ENCODE measurements around the gene SSTR3. TPM values are rescaled to one million over a fixed set of nuclear protein-coding genes. Genes with fewer than 3 reads are reported as not detected.

The SSTR3 gene
- total RNA-seq, 2 experiments from 2014 or later, result 3.5 to 3.6 TPM

DNA sequence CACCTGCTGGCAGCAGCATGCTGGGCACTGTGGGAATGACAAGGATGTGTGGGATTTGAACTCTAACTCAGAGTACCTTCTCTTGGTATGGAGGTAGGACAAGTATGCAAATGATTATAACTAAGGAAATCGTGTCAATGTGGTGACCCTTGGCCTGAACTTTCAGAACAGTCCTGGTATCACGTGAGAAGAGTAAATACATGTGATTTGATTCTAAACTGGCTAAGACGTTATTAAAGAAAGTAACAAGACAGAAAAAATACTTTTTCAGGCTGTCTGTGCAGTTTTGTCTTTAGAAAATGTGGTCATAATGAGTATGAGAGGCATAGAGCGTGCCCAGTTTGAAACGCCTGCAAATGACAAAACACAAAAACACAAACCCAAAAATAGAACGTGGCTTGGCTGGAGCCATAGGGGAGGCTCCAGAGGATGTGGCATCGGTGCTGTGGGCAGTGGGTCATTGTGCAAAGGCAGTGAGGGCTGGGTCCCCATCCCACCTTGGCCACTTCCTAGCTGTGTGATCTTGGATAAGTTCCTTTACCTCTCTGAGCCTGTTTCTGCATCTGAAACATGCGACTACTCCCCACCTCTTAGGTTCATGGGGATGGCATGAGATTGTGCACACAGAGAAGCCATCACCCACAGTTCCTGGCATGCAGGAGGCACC, 44.2 kb downstream of the SSTR3 start:
- DNase-seq (peak; percentile 66), ATAC-seq (no peak)
- Mint-ChIP-seq H3K4me1 (ENCODE audit: low read depth) (peaks cover 83% of the 10 kb centered on the region), H3K27me3 (ENCODE audit: low read depth) (no peaks in the 10 kb centered on the region), H3K36me3 (ENCODE audit: low read depth) (peaks cover 28% of the 10 kb centered on the region), H3K4me3 (peak overlapping the region; percentile 83), H3K27ac (peak overlapping the region; percentile 96), H3K9me3 (ENCODE audit: insufficient read depth) (no peaks in the 10 kb centered on the region)
- CTCF ChIA-PET, result interaction anchor here (1.1 to 9.5 kb wide), 5 partner anchors 15 to 47 kb away, joined by 4 to 280 read pairs (median 35); partner anchors contain the start of genes C1QTNF6 and IL2RB
- POLR2A ChIA-PET, result interaction anchor here (0.9 to 4.5 kb wide), 3 partner anchors 26 to 74 kb away, joined by 3 to 34 read pairs (median 16); no protein-coding TSS in a partner anchor

DNA sequence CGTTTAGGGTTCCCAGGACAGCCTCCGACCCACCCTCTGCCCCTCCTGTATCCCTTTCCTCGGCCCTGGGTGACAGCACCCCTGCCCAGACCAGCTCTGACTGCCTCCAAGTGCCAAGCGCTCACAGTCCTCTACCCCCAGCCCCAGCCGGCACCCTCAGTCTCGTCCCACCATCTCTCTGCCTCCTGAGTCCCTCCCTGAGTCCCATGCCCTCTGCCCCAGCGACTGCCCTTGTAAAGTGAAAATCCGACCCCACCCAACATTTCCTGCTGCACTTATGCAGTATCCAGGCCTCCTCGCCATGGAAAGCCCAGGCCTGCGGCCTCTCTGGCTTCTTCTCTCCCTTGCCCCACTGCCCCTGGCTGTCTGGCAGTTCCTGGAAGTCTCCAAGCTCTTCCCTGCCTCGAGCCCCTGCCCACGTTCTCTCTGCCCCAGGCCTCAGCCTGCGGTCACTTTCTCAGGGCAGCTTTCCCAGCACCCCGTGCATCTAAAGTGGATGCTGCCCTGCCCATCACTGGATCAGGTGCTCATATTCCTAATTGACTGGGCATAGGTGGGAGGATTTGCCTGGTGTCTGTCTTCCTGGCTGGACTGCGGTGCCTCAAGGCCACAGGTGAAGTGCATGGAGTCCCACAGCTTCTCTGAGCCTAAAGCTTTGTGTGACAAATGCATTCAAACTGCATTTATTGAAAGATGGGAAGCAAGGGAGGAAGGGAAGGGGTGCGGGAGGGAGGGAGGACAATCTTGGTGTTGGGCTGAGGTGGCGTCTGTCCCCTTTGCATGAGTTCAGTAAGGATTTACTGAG, 44.9 kb downstream of the SSTR3 start:
- no peak for DNase-seq
- no peaks in the 10 kb centered on the region for H3K9me3 Mint-ChIP-seq (ENCODE audit: insufficient read depth)

DNA sequence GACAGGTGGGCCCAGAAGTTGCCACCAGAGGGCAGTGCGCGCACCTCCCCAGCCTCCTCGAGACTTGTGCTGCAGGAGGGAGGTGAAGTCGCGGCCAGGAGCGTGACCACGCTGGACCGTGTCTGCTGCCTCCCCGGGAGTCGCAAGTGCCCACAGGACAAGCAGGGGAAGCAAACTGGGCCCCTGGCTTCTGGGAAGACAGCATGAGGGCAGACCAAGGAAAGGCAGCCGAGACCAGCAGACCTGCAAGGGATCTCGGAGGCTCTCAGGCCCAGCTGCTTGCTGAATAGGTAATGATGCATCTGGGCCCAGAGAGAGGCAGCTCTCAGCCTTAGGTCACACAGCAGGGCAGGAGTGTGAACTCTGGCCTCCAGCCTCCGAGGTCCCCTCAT, 45.6 kb downstream of the SSTR3 start:
- H3K27me3 Mint-ChIP-seq (ENCODE audit: low read depth), result no peaks in the 10 kb centered on the region
- peak overlapping the region; percentile 83 for H3K4me3 Mint-ChIP-seq
- ChIA-PET POLR2A (interaction anchor here (0.6 to 7.1 kb wide), 9 partner anchors 9 to 87 kb away, joined by 3 to 67 read pairs (median 8); partner anchors contain the start of gene IL2RB), CTCF (interaction anchor here (0.7 to 9.5 kb wide), 19 partner anchors 10 to 115 kb away, joined by 3 to 280 read pairs (median 8); partner anchors contain the start of genes C1QTNF6, IL2RB, KCTD17 and RAC2)
- H3K36me3 Mint-ChIP-seq (ENCODE audit: low read depth), result peaks cover 21% of the 10 kb centered on the region
- H3K4me1 Mint-ChIP-seq (ENCODE audit: low read depth), result peaks cover 93% of the 10 kb centered on the region
- ATAC-seq (peak; percentile 48), DNase-seq (peak; percentile 92)
- peak overlapping the region; percentile 96 for H3K27ac Mint-ChIP-seq
- H3K9me3 Mint-ChIP-seq (ENCODE audit: insufficient read depth), result no peaks in the 10 kb centered on the region

More for the DNA sequence above, 44.9 kb downstream of the SSTR3 start:
- Mint-ChIP-seq H3K27me3 (ENCODE audit: low read depth) (no peaks in the 10 kb centered on the region), H3K4me3 (peak overlapping the region; percentile 83), H3K27ac (peak overlapping the region; percentile 96), H3K36me3 (ENCODE audit: low read depth) (peaks cover 23% of the 10 kb centered on the region), H3K4me1 (ENCODE audit: low read depth) (peaks cover 86% of the 10 kb centered on the region)
- ChIA-PET CTCF (interaction anchor here (0.7 to 9.5 kb wide), 18 partner anchors 10 to 116 kb away, joined by 3 to 280 read pairs (median 8); partner anchors contain the start of genes C1QTNF6, IL2RB, KCTD17 and RAC2), POLR2A (interaction anchor here (1.2 to 7.1 kb wide), 7 partner anchors 8 to 52 kb away, joined by 3 to 67 read pairs (median 16); partner anchors contain the start of gene IL2RB)
- no peak for ATAC-seq

DNA sequence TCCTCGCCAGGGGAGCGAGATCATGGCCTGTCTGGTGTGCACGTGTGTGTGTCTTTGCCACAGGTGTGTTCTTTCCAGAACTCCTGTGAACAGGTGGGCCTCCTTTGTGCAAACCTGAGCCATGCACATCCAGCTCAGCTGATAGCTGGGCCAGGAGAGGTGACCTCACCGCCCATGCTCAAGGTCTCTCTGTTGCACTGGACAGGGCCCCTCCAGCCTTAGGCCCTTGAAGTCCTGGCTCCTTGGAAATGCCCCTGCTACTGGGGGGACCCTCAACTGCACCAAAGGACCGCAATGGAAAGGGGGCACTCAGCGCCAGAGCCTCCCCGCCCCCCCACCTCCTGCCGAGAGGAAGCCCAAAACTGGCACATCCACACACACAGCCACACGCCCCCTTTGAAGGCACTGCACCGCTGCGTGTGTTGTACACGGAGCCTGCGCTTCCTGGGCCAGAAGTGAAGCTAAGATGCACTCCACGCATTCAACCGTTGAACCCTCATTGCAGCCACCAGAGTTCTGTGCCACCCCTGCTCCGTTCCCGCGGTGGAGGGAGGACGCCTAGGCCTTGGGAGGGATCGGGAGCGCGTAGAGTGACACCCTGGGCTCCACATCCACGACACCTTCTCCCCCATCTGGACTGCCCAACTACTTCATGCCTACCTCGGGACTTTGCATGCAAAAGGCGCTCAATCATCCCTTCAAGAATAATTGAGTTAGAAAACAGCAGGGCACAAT, 46.2 kb downstream of the SSTR3 start:
- CTCF ChIA-PET, result interaction anchor here (0.5 to 9.5 kb wide), 19 partner anchors 9 to 397 kb away, joined by 3 to 280 read pairs (median 8); partner anchors contain the start of genes C1QTNF6, IL2RB and RAC2

DNA sequence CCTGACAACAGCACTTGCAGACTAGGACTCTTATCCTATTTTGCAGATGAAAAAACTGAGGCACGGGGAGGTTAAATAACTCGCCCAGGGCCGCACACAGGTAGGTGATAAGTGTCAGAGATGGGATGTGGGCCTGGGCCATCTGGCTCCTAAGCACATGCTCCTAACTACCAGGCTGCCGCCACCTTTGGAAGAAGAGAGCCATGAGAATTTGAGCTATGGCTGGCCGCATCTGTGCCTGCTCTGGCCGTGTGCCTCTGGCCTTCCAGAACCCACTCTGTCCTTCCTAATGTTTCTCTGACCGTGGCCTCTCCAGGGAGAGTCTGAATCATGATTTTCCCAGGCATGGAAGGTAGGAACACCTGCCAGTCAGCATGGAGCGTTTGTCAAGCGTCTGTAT, 47.2 kb downstream of the SSTR3 start:
- Mint-ChIP-seq H3K4me3 (no peak overlapping the region), H3K27ac (peak overlapping the region; percentile 96), H3K4me1 (ENCODE audit: low read depth) (peaks cover 98% of the 10 kb centered on the region), H3K9me3 (ENCODE audit: insufficient read depth) (peaks cover 5% of the 10 kb centered on the region), H3K27me3 (ENCODE audit: low read depth) (no peaks in the 10 kb centered on the region), H3K36me3 (ENCODE audit: low read depth) (peaks cover 24% of the 10 kb centered on the region)
- no peak for ATAC-seq
- CTCF ChIA-PET, result interaction anchor here (0.7 to 9.5 kb wide), 9 partner anchors 8 to 85 kb away, joined by 3 to 280 read pairs (median 11); partner anchors contain the start of genes C1QTNF6 and IL2RB
- DNase-seq, result no peak
- POLR2A ChIA-PET, result interaction anchor here (0.6 to 7.1 kb wide), 7 partner anchors 16 to 636 kb away, joined by 3 to 67 read pairs (median 16); partner anchors contain the start of genes EIF3D and IL2RB

More for the DNA sequence above, 46.2 kb downstream of the SSTR3 start:
- POLR2A ChIA-PET, result interaction anchor here (0.6 to 7.1 kb wide), 10 partner anchors 9 to 637 kb away, joined by 3 to 67 read pairs (median 8); partner anchors contain the start of genes EIF3D and IL2RB
- Mint-ChIP-seq H3K27ac (peak overlapping the region; percentile 96), H3K9me3 (ENCODE audit: insufficient read depth) (peaks cover 3% of the 10 kb centered on the region), H3K4me3 (peak overlapping the region; percentile 83), H3K4me1 (ENCODE audit: low read depth) (peaks cover 99% of the 10 kb centered on the region), H3K27me3 (ENCODE audit: low read depth) (no peaks in the 10 kb centered on the region), H3K36me3 (ENCODE audit: low read depth) (peaks cover 24% of the 10 kb centered on the region)
- DNase-seq (peak; percentile 56), ATAC-seq (no peak)

DNA sequence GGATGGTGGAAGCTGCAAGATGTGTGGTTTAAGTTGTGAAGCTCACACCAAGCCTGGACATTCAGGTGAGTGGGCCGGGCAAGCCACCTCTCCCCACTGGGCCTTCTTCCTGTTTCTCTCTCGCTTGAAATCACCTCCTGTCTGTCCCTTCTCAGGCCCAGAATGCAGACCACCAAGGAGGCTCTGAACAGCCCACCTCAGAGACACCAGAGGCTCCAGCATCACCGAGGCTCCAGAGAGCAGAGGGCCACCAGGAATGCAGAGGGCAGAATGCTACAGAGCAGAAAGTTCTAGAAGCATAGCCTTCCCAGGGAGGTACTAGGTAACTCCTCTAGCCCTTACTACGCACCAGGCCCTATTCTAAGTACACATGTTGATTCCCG, 47.8 kb downstream of the SSTR3 start:
- DNase-seq (no peak), ATAC-seq (no peak)
- peak overlapping the region; percentile 29 for H3K4me3 Mint-ChIP-seq
- peak overlapping the region; percentile 96 for H3K27ac Mint-ChIP-seq
- peaks cover 97% of the 10 kb centered on the region for H3K4me1 Mint-ChIP-seq (ENCODE audit: low read depth)
- H3K36me3 Mint-ChIP-seq (ENCODE audit: low read depth), result peaks cover 18% of the 10 kb centered on the region
- no peaks in the 10 kb centered on the region for H3K27me3 Mint-ChIP-seq (ENCODE audit: low read depth)
- ChIA-PET CTCF (interaction anchor here (0.9 to 9.5 kb wide), 9 partner anchors 14 to 96 kb away, joined by 3 to 280 read pairs (median 11); partner anchors contain the start of genes C1QTNF6 and IL2RB), POLR2A (interaction anchor here (1.3 to 7.1 kb wide), 8 partner anchors 15 to 78 kb away, joined by 6 to 100 read pairs (median 16); partner anchors contain the start of gene IL2RB)
- H3K9me3 Mint-ChIP-seq (ENCODE audit: insufficient read depth), result peaks cover 5% of the 10 kb centered on the region

DNA sequence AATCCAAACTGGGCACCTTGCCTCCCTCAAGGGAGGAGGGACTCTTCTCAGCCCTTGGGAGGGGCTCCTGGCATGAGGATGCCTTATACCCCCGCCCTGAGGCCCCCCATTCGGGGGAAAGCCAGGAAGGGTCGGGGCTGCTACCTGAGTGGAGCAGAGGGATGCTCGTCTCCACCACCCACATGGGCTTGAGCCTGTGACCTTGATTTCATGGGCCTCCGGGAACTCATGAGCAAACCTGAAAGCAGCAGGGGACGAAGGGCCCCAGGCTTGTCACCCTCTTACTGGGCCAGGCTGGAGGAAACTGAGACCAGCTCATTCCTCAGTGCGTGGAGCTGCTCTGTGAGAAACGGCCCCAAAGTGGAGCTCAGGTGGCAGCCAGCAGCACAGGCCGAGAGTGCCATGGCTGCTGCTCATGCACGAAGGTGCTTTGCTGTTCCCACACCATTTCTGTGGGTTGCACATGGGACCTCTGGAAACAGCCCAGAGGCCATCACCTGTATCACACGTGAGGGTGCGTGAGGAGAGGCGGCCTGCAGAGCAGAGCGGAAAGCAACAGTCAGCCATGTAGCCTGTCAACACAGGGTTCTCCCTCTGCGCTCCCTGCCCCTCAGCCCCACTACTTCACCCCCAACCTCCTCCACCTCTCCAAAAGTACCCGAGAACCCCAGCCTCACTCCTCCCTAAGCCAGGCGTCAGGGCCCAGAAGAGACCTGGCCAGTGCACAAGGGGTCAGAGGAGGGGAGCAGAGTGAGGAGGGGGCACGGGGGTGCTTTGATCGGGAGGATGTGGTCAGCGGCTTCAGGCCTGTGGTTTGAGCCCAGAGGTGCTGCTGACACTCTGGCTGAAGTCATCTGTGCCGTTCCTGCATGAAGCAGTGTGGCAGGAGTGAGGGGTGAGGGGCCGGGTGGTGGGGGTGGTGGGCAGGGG, 48.4 kb downstream of the SSTR3 start:
- POLR2A ChIA-PET, result interaction anchor here (0.8 to 7.1 kb wide), 9 partner anchors 14 to 84 kb away, joined by 4 to 100 read pairs (median 7); partner anchors contain the start of genes IL2RB and RAC2
- H3K4me1 Mint-ChIP-seq (ENCODE audit: low read depth), result peaks cover 97% of the 10 kb centered on the region

DNA sequence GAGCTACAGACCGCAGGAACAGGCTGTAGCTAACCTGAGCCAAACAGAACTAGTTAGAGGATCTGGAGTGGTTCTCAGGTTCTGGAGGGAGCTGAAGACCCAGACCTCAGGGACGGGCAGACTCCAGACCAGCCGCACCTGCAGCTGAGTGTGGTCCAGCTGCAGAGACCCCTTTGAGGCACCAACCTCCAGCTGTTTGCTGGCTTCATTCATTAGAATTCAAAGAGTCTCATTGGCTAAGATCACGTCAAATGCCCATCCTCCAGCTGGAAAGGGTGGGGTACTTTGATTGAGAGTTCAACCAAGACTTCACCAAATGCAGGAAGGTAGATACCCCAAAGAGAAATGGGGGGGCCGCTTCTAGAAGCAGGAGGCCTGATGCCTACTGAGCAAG, 49.2 kb downstream of the SSTR3 start:
- ChIA-PET CTCF (interaction anchor here (0.8 to 9.5 kb wide), 13 partner anchors 13 to 439 kb away, joined by 3 to 280 read pairs (median 4); partner anchors contain the start of genes C1QTNF6 and IL2RB), POLR2A (interaction anchor here (0.8 to 7.1 kb wide), 9 partner anchors 13 to 84 kb away, joined by 4 to 100 read pairs (median 7); partner anchors contain the start of genes IL2RB and RAC2)
- Mint-ChIP-seq H3K36me3 (ENCODE audit: low read depth) (peaks cover 7% of the 10 kb centered on the region), H3K4me1 (ENCODE audit: low read depth) (peaks cover 95% of the 10 kb centered on the region), H3K9me3 (ENCODE audit: insufficient read depth) (peaks cover 5% of the 10 kb centered on the region), H3K27me3 (ENCODE audit: low read depth) (no peaks in the 10 kb centered on the region), H3K27ac (peak overlapping the region; percentile 96), H3K4me3 (peak overlapping the region; percentile 49)
- DNase-seq, result no peak
- ATAC-seq, result no peak

More for the DNA sequence above, 48.4 kb downstream of the SSTR3 start:
- peak; percentile 69 for DNase-seq
- Mint-ChIP-seq H3K4me3 (peak overlapping the region; percentile 38), H3K27ac (peak overlapping the region; percentile 96), H3K27me3 (ENCODE audit: low read depth) (no peaks in the 10 kb centered on the region), H3K36me3 (ENCODE audit: low read depth) (peaks cover 13% of the 10 kb centered on the region), H3K9me3 (ENCODE audit: insufficient read depth) (peaks cover 5% of the 10 kb centered on the region)
- CTCF ChIA-PET, result interaction anchor here (0.8 to 9.5 kb wide), 9 partner anchors 14 to 96 kb away, joined by 3 to 280 read pairs (median 9); partner anchors contain the start of genes C1QTNF6 and IL2RB
- ATAC-seq, result peak; percentile 6

DNA sequence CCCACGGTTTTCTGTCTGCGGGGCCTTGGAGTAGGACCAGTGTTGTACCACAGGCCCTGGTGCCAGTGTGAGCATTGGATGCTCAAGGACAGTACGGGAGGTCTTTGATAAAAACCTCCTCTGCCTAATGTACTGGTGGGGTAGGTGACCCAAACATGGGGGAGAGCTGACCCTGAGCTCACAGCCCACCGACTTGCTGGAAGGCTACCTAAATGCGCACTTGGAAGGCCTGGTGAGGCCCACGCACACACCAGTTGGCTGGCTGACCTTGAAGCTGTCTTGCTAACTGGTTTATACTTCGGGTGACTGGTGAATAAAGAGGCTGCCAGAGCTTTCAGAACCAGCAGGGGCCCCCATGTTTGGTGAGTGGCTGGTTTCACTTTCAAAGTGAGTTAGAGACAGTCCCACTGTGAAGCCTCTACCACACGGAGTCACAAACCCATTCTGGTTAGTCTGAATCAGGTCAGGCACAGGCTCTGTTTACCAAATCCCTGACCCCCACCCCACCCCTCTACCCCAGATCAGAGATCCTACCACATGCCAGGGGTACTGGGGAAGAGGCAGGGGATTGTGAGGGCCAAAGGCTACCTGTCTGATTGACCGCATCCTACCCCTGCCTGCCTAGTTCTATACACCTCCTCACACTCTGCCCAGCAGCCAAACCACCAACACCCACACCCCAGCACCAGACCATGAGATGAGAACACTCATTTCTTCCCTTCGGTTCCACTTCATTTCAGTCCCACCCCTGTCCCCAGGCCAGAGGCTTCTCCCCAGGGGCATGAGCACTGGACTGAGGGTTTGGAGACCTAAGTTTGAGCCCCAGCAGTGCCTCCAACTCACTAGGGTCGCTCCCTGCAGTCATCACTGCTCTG, 49.8 kb downstream of the SSTR3 start:
- ATAC-seq (peak; percentile 80), DNase-seq (peak; percentile 91)
- peaks cover 5% of the 10 kb centered on the region for H3K9me3 Mint-ChIP-seq (ENCODE audit: insufficient read depth)
- POLR2A ChIA-PET, result interaction anchor here (0.8 to 7.1 kb wide), 13 partner anchors 13 to 83 kb away, joined by 4 to 100 read pairs (median 6); partner anchors contain the start of genes C1QTNF6, IL2RB and RAC2
- H3K27ac Mint-ChIP-seq, result peak overlapping the region; percentile 96
- H3K36me3 Mint-ChIP-seq (ENCODE audit: low read depth), result peaks cover 4% of the 10 kb centered on the region
- CTCF ChIA-PET, result interaction anchor here (0.6 to 9.5 kb wide), 21 partner anchors 8 to 440 kb away, joined by 3 to 280 read pairs (median 4); partner anchors contain the start of genes C1QTNF6, IFT27 and IL2RB
- H3K4me1 Mint-ChIP-seq (ENCODE audit: low read depth), result peaks cover 95% of the 10 kb centered on the region
- H3K27me3 Mint-ChIP-seq (ENCODE audit: low read depth), result no peaks in the 10 kb centered on the region
- peak overlapping the region; percentile 49 for H3K4me3 Mint-ChIP-seq
